ENCODE measurements around the gene ZBTB34.

DNA sequence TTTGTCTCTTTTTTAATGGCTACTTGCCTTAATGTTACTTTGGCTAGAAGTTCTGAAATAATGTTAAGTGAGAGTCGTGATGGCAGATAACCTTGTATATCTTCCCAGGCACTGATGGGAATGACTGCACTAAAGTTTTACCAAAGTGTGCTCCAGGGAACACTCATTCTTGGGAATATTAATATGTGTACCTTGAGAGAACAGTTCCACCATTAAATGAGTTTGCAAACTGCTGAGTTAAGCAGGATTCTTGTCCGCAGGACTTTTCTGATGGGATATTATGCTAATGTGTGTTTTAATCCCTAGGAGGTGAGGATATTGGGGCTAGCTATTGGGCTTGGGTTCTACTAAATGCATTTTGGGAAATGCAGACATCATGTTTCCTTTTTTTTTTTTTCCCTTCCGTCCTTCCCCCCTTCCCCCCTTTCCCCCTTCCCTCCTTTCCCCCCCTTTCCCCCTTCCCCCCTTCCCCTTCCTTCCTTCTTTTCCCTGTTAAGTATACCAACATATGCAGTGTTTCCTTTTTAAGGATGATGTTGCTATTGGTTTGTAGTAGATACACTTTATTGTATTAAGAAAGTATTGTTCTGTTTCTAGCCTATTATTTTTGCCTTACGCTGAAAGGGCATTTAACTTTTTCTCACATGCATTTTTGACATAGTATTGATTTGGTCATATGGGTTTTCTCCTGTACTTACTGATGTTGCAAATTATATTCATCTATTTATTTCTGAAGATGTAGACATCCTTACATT lies 15.5 kb downstream of the ZBTB34 start:
- TF ChIP-seq TAF1 (IDR thresholded peaks at IDR 0.05; ENCODE audit: low read depth, low read length): no peak
- TF ChIP-seq POLR2A (IDR thresholded peaks at IDR 0.05; ENCODE audit: low read depth, low read length): no peak
- TF ChIP-seq POLR2AphosphoS5 (IDR thresholded peaks at IDR 0.05; ENCODE audit: low read depth, low read length): no peak
- no peak for TF ChIP-seq SPI1 (IDR thresholded peaks at IDR 0.05; ENCODE audit: low read depth, low read length)

All from GM12891 (cell line).